ENCODE results near the gene MAL.

The MAL gene

GRCh38 chr2:95006588-95006987, 18.9 kb upstream of the MAL start:
- Histone ChIP-seq H3K27ac (no peak overlapping the region), H3K27me3 (replicated peaks) (no peaks in the 10 kb centered on the region), H3K4me3 (ENCODE audit: low read depth, low read length) (no peak overlapping the region), H3K36me3 (replicated peaks) (no peaks in the 10 kb centered on the region)
- no peak for TF ChIP-seq CTCF (IDR thresholded peaks at IDR 0.05; ENCODE audit: low read depth, low read length, missing control alignments)
- DNase-seq = no peak
- in situ Hi-C loops (cut with HindIII; ENCODE audit: low pct_ligation_motif_present, low sequenced_read_pairs) = no loop called here

DNA sequence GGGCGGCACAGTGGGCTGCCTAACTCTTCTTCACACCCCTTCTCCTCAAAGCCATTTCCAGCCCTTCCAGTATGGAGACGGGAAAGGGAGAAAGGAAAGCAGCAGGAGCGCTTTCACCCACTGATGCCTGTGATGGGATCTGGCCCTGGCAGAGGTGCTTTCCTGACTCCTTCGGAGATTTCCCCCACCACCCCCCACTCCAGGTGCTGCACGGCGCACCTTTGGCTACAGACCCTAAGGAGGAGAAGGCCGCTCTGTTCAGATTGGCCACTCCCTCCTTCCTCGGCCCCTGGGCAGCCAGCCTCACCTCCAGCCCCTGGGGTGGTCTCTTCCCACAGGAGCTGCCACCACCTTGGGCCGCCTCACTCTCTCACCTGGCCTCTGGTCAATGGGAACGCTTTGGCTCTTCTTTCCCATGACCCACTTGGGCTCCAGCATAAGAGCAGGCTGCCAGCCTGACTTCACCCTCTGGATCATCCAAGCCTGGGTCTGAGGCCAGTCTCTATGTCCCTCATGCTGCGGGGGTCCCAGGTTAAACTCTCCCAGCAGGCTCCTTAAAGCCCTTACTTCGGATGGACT, 18.4 kb upstream of the MAL start:
- Histone ChIP-seq H3K27ac (no peak overlapping the region), H3K4me3 (ENCODE audit: low read depth, low read length) (no peak overlapping the region), H3K27me3 (replicated peaks) (no peaks in the 10 kb centered on the region), H3K36me3 (replicated peaks) (no peaks in the 10 kb centered on the region)
- TF ChIP-seq CTCF (IDR thresholded peaks at IDR 0.05; ENCODE audit: low read depth, low read length, missing control alignments) = no peak
- in situ Hi-C loops (cut with HindIII; ENCODE audit: low pct_ligation_motif_present, low sequenced_read_pairs) = no loop called here
- DNase-seq = no peak

GRCh38 chr2:95007822-95008221, 17.7 kb upstream of the MAL start:
- Histone ChIP-seq H3K27me3 (replicated peaks) (no peaks in the 10 kb centered on the region), H3K4me3 (ENCODE audit: low read depth, low read length) (no peak overlapping the region), H3K36me3 (replicated peaks) (no peaks in the 10 kb centered on the region), H3K27ac (no peak overlapping the region)
- TF ChIP-seq CTCF (IDR thresholded peaks at IDR 0.05; ENCODE audit: low read depth, low read length, missing control alignments) = no peak
- in situ Hi-C loops (cut with HindIII; ENCODE audit: low pct_ligation_motif_present, low sequenced_read_pairs) = no loop called here
- DNase-seq = no peak

DNA sequence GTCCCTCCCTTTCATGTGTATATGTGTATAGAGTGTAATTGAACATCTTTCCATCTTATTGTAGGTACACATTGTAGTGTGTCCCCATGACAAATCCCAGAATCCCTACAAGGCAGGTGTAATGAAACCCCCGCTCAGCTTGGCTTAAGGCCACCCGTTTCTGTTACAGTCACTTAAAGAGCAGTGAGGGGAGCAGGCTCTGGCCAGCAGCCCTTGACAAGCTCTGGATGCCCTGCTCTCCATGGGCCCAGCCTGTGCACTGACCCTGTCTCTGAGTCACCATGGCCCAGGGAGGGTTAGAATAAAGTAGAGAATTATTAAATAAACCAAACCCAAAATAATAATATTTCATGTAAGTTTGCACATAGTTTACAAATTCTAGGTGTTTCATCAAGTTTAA, 17.2 kb upstream of the MAL start:
- Histone ChIP-seq H3K27me3 (replicated peaks) (no peaks in the 10 kb centered on the region), H3K27ac (no peak overlapping the region), H3K4me3 (ENCODE audit: low read depth, low read length) (no peak overlapping the region), H3K36me3 (replicated peaks) (no peaks in the 10 kb centered on the region)
- DNase-seq = no peak
- TF ChIP-seq CTCF (IDR thresholded peaks at IDR 0.05; ENCODE audit: low read depth, low read length, missing control alignments) = no peak
- in situ Hi-C loops (cut with HindIII; ENCODE audit: low pct_ligation_motif_present, low sequenced_read_pairs) = no loop called here

DNA sequence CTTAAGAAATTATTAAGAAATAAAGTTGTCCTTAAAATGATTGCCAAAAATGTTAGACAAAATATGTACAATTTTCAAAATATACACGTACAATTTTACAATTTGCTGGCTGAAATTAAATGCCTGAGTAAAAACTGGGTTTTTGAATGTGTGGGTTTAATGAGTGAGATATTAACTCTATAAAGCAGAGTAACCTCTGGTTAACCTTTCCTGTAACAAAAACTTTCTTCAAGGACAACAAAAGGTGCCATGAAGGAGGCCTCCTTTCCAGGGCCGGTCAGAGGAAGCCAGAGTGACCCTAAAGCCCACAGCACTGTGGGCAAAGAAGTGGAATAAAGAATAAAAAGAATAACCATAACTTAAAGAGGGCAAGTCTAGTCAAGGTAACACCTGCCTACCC, 16.5 kb upstream of the MAL start:
- no peak for TF ChIP-seq CTCF (IDR thresholded peaks at IDR 0.05; ENCODE audit: low read depth, low read length, missing control alignments)
- DNase-seq = no peak
- Histone ChIP-seq H3K27ac (no peak overlapping the region), H3K4me3 (ENCODE audit: low read depth, low read length) (no peak overlapping the region), H3K36me3 (replicated peaks) (no peaks in the 10 kb centered on the region), H3K27me3 (replicated peaks) (no peaks in the 10 kb centered on the region)
- in situ Hi-C loops (cut with HindIII; ENCODE audit: low pct_ligation_motif_present, low sequenced_read_pairs) = no loop called here

- no peaks in the 10 kb centered on the region for H3K36me3 ChIP-seq (replicated peaks)
- H3K27me3 ChIP-seq (replicated peaks) = no peaks in the 10 kb centered on the region
- no peak overlapping the region for H3K4me3 ChIP-seq (ENCODE audit: low read depth, low read length)
- no peak overlapping the region for H3K27ac ChIP-seq
- in situ Hi-C loops (cut with HindIII; ENCODE audit: low pct_ligation_motif_present, low sequenced_read_pairs) = no loop called here
- DNase-seq = no peak
- TF ChIP-seq CTCF (IDR thresholded peaks at IDR 0.05; ENCODE audit: low read depth, low read length, missing control alignments) = no peak
These were observed 16.1 kb upstream of the MAL start for GRCh38 chr2:95009412-95009811.
